Retinal pigment epithelial cell (primary cell): ENCODE results near the gene MRPL58.
"Not testable (repeated sequence)": the region's sequence is repeated elsewhere in the genome, so short reads cannot be mapped to it uniquely, and the experiment has no call there.

Experiments
- DNase-seq: peaks from one replicate; pipeline ENCODE4 v3.0.0-alpha.2; 2010; ENCODE audit warnings: low read depth
- H3K4me3 ChIP-seq: 2 replicates; pipeline ENCODE4 v1.5.1; 2011; ENCODE audit warnings: mild to moderate bottlenecking, low read length, control low read depth, moderate library complexity
- TF ChIP-seq, protein P1 (sequence below): conservative IDR thresholded peaks from 2 replicates; pipeline ENCODE4 v1.5.1; 2011; ENCODE audit warnings: low read depth, low read length, control low read depth, inconsistent platforms

MRPL58 gene

DNA sequence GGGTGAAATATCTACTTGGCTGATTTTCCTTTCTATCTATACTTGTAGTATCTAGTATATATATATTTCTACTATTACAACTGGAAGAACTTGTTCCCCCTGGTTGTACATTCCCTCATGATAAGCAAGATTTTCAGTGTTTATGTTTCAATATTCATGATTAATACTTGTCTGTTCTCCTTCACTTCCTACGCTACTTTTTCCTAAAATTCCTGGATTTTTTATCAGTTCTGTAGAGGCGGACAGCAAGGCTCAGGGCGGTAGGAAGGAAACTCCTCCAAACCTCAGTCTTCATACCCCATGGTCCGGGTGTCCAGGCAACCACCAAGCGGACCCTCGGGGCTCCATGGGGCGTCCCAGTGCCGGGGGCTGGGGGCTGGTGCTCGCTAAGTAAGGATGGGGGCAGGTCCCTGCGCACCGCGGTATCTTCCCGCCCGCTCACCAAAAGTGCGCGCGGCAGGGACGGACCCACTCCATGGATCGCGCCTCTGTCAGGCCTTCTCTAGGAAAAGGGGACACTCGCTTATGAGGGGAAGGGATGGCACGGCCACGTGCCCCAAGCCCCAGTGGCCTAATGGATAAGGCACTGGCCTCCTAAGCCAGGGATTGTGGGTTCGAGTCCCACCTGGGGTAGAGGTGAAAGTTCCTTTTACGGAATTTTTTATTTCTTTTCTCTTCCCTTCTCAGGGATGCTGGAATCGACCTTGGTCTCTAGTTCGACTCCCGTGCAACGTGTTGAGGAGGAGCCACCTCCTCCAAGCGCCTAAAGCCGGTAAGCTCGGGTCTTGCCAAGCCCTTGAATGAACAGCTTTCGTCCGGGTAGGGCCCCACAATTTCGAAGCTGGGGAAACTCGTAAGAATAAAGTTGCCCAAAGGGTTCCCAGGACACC is 21.1 kb downstream of the MRPL58 start:
- DNase-seq: peak; percentile 51
- peak overlapping the region; percentile 83 for H3K4me3 ChIP-seq
- TF ChIP-seq, protein P1, sequence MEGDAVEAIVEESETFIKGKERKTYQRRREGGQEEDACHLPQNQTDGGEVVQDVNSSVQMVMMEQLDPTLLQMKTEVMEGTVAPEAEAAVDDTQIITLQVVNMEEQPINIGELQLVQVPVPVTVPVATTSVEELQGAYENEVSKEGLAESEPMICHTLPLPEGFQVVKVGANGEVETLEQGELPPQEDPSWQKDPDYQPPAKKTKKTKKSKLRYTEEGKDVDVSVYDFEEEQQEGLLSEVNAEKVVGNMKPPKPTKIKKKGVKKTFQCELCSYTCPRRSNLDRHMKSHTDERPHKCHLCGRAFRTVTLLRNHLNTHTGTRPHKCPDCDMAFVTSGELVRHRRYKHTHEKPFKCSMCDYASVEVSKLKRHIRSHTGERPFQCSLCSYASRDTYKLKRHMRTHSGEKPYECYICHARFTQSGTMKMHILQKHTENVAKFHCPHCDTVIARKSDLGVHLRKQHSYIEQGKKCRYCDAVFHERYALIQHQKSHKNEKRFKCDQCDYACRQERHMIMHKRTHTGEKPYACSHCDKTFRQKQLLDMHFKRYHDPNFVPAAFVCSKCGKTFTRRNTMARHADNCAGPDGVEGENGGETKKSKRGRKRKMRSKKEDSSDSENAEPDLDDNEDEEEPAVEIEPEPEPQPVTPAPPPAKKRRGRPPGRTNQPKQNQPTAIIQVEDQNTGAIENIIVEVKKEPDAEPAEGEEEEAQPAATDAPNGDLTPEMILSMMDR: no peak

DNA sequence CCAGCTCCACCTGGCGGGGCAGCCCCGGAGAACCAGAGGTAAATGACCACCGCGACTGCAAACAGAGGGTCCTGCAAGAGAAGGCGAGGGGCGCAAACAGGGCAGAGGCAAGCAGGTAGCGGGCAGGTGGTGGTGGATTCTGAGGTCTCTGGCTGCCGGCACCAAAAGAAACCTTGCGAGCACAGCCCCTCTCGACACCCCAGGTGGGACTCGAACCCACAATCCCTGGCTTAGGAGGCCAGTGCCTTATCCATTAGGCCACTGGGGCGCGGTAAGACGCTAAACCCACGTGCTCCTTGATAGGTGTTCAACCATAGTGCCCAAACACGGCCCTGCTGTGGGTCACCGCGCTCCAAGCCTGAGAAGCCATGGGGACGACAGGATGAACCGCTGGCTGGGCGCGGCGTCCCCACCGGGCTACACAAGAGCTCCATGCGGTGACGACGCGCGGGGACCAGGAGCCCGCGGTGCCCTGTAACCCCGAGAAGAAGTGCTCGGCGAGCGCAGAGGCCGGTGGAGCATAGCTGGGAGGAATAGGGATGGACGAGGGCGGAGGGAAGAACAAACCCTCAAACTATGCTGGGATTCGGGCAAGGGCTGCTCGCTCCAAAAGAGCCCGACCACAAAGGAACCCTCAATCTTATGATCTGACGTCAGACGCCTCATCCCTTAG is 21.9 kb downstream of the MRPL58 start:
- TF ChIP-seq, protein P1: peak; percentile 36
- DNase-seq: peak; percentile 60
- H3K4me3 ChIP-seq: peak overlapping the region; percentile 83

DNA sequence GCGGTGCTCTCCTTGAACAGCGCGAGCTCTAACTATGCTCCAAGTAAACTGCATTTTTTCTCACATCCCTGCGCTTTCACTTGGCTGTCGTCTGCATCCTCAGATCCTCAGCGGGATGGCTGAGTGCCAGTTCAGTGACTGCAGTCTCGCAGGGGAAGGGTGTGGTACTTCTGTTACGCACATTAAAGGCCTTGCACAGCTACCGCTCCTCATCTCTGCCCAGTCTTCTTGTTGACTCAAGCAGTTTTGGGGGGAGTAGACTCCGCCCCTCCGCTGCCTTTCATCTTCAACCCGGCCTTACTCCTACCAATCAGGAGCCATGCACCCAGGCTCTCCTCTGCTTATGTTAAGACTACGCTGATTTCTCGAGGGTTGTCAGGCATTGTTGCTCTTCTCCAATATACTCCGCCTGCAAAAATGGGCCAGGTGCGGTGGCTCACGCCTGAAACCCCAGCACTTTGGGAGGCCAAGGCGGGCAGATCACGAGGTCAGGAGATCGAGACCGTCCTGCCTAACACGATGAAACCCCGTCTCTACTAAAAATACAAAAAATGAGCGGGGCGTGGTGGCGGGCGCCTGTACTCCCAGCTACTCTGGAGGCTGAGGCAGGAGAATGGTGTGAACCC is 24.3 kb downstream of the MRPL58 start:
- H3K4me3 ChIP-seq: no peak overlapping the region
- DNase-seq: no peak
- TF ChIP-seq, protein P1: no peak

DNA sequence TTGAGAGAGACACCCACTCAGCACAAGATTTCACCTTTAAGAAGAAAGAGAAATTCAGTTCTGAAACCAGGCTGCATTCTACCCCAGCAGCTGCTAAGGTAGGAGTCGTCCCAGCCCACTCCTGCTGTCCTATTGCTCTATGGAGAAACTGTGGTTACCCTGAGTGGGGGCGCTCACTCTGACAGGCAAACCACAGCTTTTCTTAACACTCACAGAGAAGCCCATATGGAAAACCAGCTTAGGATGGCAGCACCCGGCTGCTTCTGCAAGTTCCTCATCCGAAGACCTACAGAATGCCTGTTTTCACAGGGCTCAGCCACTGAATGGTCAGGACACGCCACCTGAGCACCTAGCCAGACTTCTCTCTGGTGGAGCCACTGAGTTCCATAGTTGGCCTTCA is 26.8 kb downstream of the MRPL58 start:
- TF ChIP-seq, protein P1: no peak
- no peak overlapping the region for H3K4me3 ChIP-seq
- no peak for DNase-seq

DNA sequence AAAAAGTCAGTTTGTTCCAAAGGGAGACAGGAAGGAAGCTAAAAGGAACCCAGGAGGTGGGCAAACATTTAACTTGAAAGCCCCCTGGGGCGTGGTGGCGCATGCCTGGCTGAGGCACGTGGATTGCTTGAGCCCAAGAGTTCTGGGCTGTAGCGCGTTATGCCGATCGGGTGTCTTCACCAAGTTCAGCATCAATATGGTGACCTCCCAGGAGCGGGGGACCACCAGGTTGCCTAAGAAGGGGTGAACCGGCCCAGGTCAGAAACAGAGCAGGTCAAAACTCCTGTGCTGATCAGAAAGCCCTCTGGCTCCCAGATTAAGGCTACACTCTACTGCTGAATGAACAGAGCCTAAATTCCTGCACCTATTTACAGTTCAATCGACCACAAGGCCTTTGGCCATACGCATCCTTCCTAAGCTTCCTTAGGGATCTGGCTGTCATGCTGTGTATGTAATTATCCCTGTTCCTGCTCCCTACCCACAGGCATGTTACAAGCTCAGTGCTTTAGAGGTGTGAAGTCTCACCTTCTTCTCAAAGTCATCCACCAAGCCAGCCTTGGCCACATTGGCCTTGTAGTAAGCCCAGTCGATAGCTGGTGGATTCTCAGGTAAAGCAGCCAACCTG is 29.3 kb downstream of the MRPL58 start:
- DNase-seq: no peak
- no peak overlapping the region for H3K4me3 ChIP-seq
- TF ChIP-seq, protein P1: no peak

DNA sequence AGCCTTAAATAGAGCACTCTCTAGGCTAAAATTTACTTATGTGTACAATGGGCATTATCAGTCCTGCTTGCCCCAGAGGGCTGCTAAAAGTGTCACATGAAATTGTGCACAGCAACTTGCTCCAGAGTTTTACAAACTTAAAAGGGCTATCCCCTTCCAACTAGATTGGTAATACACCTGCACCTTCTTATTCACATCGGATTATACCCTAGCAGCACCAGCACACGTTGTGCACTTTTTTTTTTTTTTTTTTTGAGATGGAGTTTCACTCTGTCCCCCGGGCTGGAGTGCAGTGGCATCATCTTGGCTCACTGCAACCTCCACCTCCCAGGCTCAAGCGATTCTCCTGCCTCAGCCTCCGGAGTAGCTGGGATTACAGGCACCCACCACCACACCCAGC is 31.3 kb downstream of the MRPL58 start:
- H3K4me3 ChIP-seq, DNase-seq: not testable (repeated sequence)

DNA sequence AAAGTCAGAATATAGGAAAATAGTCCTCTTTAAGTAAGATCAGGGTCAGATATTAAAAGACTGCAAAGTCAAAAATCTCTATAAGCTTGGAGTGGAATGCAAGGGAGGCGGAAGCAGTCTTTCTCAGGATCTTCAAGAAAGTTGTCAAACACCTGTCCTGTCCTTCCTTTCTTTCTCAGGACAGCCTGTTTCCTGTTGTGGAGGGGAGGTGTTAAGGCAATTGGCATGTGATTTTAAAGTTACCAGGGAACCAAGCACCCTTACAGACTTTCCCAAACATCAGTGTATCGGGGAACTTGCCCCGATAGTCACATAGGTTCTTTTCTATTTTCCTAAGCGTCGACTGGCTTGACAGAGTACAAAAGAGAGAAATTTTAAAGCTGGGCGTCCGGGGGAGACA is 32.2 kb downstream of the MRPL58 start:
- no peak for DNase-seq
- TF ChIP-seq, protein P1: no peak
- no peak overlapping the region for H3K4me3 ChIP-seq

DNA sequence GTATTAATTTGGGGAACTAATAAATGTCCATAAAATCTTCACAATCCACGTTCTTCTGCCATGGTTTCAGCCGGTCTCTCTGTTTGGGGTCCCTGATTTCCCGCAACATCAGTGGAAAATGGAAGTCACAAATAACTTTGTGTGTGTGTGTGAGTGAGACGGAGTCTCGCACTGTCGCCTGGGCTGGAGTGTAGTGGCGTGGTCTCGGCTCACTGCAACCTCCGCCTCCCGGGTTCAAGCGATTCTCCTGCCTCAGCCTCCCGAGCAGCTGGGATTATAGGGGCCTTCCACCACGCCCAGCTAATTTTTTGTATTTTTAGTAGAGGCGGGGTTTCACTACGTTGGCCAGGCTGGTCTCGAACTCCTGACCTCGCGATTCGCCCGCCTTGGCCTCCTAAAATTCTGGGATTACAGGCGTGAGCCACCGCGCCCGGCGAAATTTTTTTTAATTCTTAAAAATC is 33.5 kb downstream of the MRPL58 start:
- H3K4me3 ChIP-seq: peak overlapping the region; percentile 92
- DNase-seq: not testable (repeated sequence)
